CD4-positive, alpha-beta T cell treated with Interleukin-12 subunit alpha and Interleukin-12 subunit beta, for 1 hour (primary cell): ENCODE data around the gene TMEM184B.

Experiments used
- DNase-seq: peaks from one replicate; pipeline ENCODE4 v3.0.0-alpha.2; 2020

Gene TMEM184B

GRCh38 chr22:38272373-38273134, at the start of gene TMEM184B:
Gene TMEM184B (minus strand): TSS chr22:38273010. CDS start chr22:38247961, 25,049 bp downstream.
- peak; percentile 88 for DNase-seq

DNA sequence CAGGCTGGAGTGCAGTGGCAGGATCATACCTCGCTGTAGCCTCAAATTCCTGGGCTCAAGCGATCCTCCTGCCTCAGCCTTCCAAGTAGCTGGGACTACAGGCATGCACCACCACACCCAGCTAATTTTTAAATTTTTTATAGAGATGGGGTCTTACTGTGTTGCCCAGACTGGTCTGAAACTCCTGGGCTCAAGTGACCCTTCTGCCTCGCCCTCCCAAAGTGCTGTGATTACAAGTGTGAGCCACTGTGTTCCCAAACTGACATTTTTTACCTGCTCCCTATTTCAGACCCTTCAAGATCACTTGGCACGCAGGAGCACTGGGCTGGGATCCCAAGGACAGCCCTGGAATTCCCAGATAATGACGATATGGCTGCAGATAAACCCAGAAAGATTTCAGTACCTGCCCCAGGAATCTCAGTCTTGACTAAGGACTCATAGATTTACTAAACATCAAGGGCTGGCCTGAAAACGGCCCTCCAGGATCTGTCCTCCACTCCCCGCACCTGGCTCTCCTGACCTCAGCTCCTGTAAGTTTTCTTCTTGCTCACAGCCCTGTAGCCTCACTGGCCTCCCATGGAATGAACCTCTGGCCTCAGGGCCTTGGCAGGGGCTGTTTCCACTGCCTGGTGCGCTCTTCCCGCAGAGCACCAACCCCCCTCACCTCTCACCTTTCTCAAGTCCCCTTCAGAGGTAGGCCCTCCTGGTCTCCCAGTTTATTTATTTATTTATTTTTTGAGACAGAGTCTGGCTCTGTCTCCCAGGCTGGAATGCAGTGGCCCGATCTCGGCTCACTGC, 48.0 kb upstream of the TMEM184B start:
- no peak for DNase-seq

DNA sequence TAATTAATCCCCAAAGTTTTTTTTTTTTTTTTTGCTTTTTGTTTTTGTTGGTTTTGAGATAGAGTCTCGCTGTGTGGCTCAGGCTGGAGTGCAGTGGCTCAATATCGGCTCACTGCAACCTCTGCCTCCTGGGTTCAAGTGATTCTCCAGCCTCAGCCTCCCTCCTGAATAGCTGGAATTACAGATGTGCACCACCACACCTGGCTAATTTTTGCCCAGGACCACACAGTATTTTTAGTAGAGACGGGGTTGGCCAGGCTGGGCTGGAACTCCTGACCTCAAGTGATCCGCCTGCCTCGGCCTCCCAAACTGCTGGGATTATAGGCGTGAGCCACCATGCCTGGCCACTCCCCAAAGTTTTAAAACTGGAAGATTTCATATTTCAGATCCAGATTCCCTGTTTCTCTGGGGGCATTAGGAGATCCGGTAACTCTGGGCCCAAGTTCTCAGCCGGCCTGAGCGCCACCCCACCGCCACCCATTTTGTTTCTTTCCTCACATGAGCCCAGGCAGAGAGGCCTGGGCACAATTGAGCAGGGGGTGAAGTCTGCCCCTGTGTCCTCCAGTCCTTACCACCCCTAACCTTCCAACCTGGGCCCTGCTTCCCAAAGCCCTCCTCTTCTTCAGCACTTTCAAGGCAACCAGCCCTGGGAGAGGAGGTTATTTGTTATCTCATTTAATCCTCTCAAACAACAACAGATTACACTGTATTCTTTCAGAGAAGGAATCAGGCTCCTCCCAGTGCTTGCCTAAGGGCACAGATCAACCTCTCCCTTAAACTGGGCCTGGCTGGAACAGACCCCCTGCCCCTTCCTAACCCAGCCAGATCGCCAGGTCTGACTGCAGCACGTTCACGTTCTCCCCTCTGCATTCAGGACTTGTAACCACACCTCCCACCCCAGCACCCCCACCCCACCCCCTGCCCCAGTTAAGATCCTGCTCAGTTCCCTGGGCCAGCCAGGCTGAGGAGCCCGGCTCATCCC, 46.3 kb upstream of the TMEM184B start:
- DNase-seq = no peak

- DNase-seq = no peak
Measured at GRCh38 chr22:38317995-38318715, 45.3 kb upstream of the TMEM184B start.

- peak; percentile 84 for DNase-seq
Measured at GRCh38 chr22:38317122-38317994, 44.5 kb upstream of the TMEM184B start, which contains the start of gene CSNK1E. Gene CSNK1E (minus strand): TSS chr22:38317433. CDS start chr22:38314157, 3,276 bp downstream.

GRCh38 chr22:38316364-38317121, 43.7 kb upstream of the TMEM184B start:
- peak; percentile 62 for DNase-seq

DNA sequence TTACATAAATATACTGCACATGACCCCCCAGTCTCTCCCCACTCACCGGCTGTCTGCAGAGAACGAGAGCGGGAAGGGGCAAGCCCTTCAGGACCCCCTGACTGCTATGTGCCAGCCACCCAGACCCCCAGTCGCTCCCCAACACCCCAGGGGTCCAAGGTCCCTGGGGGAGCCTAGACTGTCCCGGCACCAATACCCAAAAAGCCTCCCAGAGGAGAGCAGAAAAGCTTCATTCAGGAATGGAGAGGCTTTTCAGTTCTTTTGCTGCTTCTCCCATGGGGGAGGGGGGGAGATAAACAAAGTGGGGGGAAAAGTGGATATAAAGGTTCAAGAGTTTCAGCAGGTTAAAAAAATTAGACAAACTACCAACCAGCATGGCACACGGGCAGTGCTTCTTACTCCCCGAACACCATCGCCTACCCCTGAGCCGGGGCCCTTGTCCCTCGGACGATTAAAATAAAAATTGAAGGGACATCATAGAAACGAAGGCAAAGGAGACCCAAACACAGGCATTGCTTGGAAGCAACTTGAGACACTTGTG, 43.1 kb upstream of the TMEM184B start:
- peak; percentile 14 for DNase-seq

DNA sequence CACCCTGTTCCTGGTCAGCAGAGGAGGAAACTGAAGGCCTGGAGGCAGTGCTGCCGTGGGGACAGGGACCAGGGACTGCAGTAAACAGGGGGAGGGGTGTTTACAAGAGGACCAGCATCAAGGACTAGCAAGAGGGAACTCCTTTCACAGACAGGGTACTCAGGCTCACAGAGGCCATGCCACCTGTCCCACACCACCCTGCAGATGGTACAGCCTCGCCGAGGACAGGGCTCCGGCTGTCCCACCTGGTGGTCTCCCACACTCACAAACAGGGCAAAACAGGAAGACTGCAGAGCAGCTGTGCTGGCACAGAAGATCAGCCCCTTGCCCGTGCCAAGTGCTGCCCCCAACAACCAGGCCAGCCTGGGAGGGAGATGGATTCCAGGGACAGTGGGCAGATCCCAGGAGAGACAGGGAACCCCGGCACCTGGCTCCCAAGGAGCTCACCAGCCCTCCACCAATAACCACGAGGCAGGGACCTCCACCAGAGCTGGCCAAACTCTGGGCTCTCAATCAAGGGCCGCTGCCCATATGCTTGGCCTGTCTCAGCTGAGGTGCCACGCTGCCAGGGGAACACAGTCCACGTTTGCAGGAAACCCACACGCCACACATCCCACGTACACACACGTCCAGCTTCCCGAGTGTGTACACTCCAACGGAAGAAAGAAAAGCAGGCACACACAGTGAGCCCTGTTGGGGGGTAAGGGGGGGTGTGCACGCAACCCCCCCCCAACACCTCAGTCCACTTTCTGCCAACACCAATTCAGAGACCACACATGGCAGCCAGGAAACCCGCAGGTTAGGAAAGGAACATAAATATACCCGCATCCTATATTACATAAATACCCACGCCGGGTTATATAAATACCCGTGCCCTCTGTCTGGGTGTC, 42.4 kb upstream of the TMEM184B start:
- peak; percentile 41 for DNase-seq

GRCh38 chr22:38314051-38314932, 41.5 kb upstream of the TMEM184B start:
- DNase-seq = no peak

DNA sequence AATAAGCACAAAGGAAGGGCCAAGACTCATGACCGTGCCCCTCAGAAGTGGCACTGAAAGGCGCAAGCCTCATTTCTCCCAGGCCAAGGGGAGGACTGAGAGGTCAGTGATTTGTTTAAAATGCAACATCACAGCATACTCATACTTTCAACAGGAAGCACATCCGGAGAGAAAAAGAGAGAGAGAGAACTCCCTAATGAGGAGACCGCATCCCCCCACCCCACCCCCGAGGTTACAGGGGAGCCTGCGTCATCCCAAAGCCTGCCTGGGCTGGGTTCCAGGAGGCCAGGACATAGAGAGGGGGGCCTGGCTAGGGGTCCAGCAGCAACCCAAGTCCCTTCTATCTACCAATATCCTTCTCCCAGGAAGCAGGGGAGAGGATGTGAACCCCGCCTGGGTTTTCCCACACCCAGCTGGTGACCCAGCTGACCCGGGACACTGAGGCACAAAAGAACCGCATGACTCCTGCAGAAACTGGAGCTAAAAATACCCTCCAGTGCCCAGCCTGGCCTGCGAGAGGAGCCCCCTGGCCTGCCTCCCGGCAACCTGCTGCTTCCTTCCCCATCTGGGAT, 40.7 kb upstream of the TMEM184B start:
- peak; percentile 35 for DNase-seq

GRCh38 chr22:38312261-38312800, 39.5 kb upstream of the TMEM184B start:
- no peak for DNase-seq

DNA sequence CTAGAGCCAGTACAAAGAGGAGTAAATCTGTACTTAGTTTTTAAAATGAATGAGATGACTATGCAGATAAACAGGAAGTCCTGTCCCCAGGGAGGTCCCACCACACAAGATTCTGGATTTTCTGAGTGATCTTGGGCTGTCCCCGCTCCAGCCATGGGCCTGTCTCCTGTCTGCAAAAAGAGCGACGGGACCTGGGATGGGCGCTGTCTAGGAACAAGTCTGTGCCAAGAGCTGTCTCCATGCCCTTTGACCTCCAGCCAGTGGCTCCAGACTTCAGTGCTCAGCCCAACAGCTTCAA, 38.5 kb upstream of the TMEM184B start:
- no peak for DNase-seq

DNA sequence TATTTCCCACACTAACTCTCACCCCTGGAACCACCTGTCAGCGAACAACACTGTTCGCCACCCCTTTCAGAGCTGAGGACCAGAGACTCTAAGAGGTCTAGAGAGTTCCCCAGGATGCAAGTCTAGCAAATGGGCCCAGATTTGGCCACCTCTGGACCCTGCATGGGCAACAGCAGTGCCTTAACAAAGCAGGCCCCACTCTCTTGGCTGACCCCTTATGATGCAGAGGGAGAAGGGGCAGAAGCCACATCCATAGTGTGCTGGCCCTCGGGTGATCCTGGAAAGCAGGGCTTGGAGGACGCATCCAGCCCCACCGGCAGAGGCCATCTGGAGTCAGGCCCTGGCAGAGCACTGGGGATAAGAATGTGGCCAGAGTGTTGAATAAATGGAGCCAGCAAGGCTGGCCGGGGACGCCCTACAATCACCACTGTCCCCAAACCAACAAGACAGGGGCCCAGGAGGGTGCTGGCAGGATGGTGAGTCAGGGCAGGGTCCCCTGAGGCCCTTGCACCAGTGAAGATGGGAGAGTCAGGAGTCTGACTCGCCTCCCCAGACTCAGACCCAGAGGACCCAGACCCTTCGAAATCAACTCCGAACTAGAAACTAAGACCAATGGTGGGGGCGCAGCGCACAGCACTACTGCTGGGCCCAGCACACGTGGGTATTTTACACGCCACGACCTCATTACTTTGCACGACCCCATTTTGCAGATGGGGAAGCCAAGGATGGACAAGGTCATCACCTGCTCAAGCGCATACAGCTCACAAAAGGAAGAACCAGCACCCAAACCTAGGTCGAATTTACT, 37.9 kb upstream of the TMEM184B start:
- DNase-seq = no peak

DNA sequence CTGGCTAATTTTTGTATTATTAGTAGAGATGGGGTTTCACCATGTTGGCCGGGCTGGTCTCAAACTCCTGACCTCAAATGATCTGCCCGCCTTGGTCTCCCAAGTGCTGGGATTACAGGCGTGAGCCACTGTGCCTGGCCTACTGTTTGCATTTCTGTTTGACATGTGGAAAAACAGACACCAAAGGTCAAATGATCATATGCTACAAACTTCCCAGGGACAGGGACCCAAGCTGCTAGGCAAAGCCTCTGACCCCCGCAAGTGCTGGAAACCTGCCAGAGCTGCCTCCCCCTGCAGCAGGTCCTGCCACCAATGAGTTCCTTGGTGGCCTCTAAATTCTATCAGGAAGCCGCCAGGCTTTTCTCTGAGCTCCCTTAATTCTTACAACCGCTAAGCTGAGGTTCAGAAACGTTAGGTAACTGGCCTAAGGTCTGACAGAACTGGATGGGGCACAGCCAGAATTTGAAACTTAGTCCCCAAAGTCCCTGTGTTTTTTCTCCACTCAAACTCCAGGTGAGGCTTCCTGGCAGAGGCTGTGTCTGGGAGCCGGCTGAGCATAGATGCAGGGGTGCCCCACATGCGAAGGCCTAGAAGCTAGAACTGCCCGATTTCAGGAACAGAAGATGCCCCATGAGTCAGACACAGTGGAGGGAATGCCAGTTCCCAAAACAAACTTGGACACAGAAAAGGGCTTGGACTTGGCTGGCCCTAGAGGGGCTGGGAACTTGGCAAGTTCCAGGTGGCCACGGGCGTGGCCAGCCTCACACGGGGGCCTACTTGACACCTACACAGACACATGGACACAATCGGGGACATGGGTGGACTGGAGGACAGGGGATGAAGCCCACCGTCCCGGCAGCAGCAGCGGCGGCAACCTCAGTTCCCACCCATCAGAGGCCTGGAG, 37.1 kb upstream of the TMEM184B start:
- DNase-seq = no peak

- no peak for DNase-seq
Measured at GRCh38 chr22:38308791-38309498, 36.1 kb upstream of the TMEM184B start.
